GM18951 (cell line): Measurements from ENCODE around the gene RAB29.
"Not testable (repeated sequence)": the region's sequence is repeated elsewhere in the genome, so short reads cannot be mapped to it uniquely, and the experiment has no call there.

Experiments used
- POLR2A ChIP-seq: IDR thresholded peaks from 4 replicates; pipeline ENCODE4 v1.6.1; 2011; ENCODE audit warnings: mild to moderate bottlenecking; ENCODE audit not compliant: insufficient read length, insufficient read depth; ENCODE audit errors: extremely low read depth
- in situ Hi-C: fragments of 300-500 bp; cut with MboI; formaldehyde crosslinking; loops from one replicate; pipeline ENCODE4 v1.12.0; 2022; ENCODE audit warnings: low sequenced_read_pairs, mixed read lengths, inconsistent platforms; ENCODE audit not compliant: unreplicated experiment

The RAB29 gene

GRCh38 chr1:205775015-205775716 is at the start of gene RAB29:
Gene RAB29 (minus strand): TSS chr1:205775482. CDS start chr1:205774956, 526 bp downstream.
- in situ Hi-C loops, result no loop called here
- TF ChIP-seq POLR2A, result peak; percentile 44

- no peak for TF ChIP-seq POLR2A
- in situ Hi-C loops, result no loop called here
Measured at GRCh38 chr1:205824180-205824579, 48.9 kb upstream of the RAB29 start.

- in situ Hi-C loops, result not testable (repeated sequence)
Measured at GRCh38 chr1:205823260-205823659, 48.0 kb upstream of the RAB29 start.

GRCh38 chr1:205822397-205822796 is 47.1 kb upstream of the RAB29 start:
- no peak for TF ChIP-seq POLR2A
- in situ Hi-C loops, result no loop called here

- no peak for TF ChIP-seq POLR2A
- in situ Hi-C loops, result no loop called here
Measured at GRCh38 chr1:205817988-205818387, 42.7 kb upstream of the RAB29 start.

GRCh38 chr1:205817364-205817763 is 42.1 kb upstream of the RAB29 start:
- in situ Hi-C loops, result no loop called here
- no peak for TF ChIP-seq POLR2A

- in situ Hi-C loops, result no loop called here
- TF ChIP-seq POLR2A, result no peak
Measured at GRCh38 chr1:205813755-205814058, 38.4 kb upstream of the RAB29 start.

- in situ Hi-C loops, result no loop called here
- TF ChIP-seq POLR2A, result no peak
Measured at GRCh38 chr1:205812878-205813754, 37.8 kb upstream of the RAB29 start, which contains the start of gene SLC41A1. Gene SLC41A1 (minus strand): TSS chr1:205813198. CDS start chr1:205810441, 2,757 bp downstream.

- in situ Hi-C loops, result no loop called here
- TF ChIP-seq POLR2A, result no peak
Measured at GRCh38 chr1:205812271-205812877, 37.1 kb upstream of the RAB29 start.

GRCh38 chr1:205811660-205812059 is 36.4 kb upstream of the RAB29 start:
- in situ Hi-C loops, result no loop called here
- TF ChIP-seq POLR2A, result no peak

GRCh38 chr1:205810448-205811157 is 35.3 kb upstream of the RAB29 start:
- in situ Hi-C loops, result no loop called here

GRCh38 chr1:205809942-205810345 is 34.7 kb upstream of the RAB29 start:
- in situ Hi-C loops, result no loop called here
- no peak for TF ChIP-seq POLR2A

More at GRCh38 chr1:205810448-205811157, 35.3 kb upstream of the RAB29 start:
- TF ChIP-seq POLR2A, result no peak

GRCh38 chr1:205809469-205809868 is 34.2 kb upstream of the RAB29 start:
- no peak for TF ChIP-seq POLR2A
- in situ Hi-C loops, result no loop called here
